Lower leg skin (tissue), 4 donors: ENCODE measurements around the gene LY6G5C. TPM values are rescaled to one million over a fixed set of nuclear protein-coding genes. Genes with fewer than 3 reads are reported as not detected.

Experiments
- DNase-seq, 2 donors: peaks; one replicate each; pipeline ENCODE4 v3.0.0-alpha.2; 2019; ENCODE audit warnings: low spot score in 2 of 2
- H3K4me3 ChIP-seq: fragments of 200-600 bp; sonication (generic); 2 replicates; pipeline ENCODE4 v1.5.1; 2017; ENCODE audit warnings: mild to moderate bottlenecking, low read depth; ENCODE audit not compliant: poor library complexity, severe bottlenecking
- POLR2A ChIP-seq, 2 donors: fragments of 450-650 bp; IDR thresholded peaks; one replicate each; pipeline ENCODE4 v1.6.1; 2016 to 2017; ENCODE audit warnings: antibody characterized with exemption in 2 of 2, mild to moderate bottlenecking in 1 of 2, moderate library complexity in 1 of 2
- WGBS, 2 donors: methylation state at CpG; one replicate each; pipeline ENCODE4 v1.1.5; 2018; 5-methylcytosine and 5-hydroxymethylcytosine counted together
- intact Hi-C: fragments of 100-400 bp; cut with DNase I; formaldehyde crosslinking; loops from one replicate; pipeline ENCODE4 v1.15.0; 2023; ENCODE audit warnings: low total_unique reads
- total RNA-seq, 4 donors: library from RNA; depleted of rRNA; stranded (reverse); fragments of >200 nt; gene quantifications; one replicate each; pipeline ENCODE4 v1.1.0, GENCODE V29; 2016
- TF ChIP-seq, protein P1 (sequence below), 3 donors: fragments of 450-650 bp; IDR thresholded peaks; one replicate each; pipeline ENCODE4 v1.5.1; 2016; ENCODE audit warnings: antibody characterized with exemption in 3 of 3, mild to moderate bottlenecking in 3 of 3, moderate library complexity in 2 of 3

LY6G5C gene, protein sequence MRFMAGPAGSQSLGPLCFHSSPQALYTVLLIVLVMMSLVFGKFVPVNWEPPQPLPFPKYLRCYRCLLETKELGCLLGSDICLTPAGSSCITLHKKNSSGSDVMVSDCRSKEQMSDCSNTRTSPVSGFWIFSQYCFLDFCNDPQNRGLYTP
- total RNA-seq, result 1 to 10 TPM in 1 of 4 donors, not detected in 3; 1.6 TPM

DNA sequence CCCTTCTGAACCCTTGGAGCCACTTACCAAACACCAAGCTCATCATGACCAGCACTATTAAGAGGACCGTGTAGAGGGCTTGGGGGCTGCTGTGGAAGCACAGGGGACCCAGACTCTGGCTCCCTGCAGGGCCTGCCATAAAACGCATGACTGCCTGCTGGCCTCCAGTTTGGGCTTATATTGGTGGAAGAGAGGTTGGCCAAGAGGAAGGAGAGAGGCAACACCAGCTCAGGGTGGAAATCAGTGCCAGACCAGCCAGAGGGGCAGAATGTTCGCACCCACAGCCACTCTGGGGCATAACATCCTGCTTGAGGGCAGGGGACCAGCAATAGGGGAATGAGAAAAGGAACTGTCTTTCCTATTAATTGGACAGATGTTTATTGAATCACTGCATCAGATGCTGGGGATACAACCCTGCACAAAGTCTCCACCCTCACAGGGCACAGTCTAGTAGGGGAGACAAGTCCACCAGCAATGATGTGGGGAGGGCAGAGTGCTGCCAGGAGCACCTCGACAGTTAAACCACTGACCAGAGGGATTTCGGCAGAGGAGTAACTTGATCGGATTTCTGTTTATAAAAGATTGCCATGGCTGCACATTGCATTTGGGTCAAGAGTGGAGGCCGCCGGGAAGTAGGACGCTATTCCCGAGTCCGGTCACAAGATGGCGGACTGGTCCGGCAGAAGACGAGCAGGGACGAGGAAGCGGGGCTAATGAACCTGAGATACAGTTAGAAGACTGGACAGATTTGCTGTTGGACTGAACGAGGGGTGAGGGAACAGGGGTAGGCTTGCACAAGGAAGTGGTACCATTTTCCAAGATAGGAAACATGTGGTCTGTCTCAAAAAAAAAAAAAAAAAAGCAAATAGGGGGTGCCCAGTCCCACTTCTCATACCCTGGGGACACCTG is at the start of gene LY6G5C:
Gene LY6G5C, minus strand, starts transcription at position 842 of the 909 bp plus-strand sequence. Its CDS starts 694 bp downstream, at position 148.
- peak within 1 kb of the TSS; percentile 19 for H3K4me3 ChIP-seq
- WGBS, 2 donors, result 13 to 14% methylated on average over 17 of the region's 17 CpGs
- peak; percentile 86 to 95 for DNase-seq
- intact Hi-C loops, result no loop called here
- TF ChIP-seq POLR2A (IDR thresholded peaks at IDR 0.05), result no peak
- TF ChIP-seq, protein P1, sequence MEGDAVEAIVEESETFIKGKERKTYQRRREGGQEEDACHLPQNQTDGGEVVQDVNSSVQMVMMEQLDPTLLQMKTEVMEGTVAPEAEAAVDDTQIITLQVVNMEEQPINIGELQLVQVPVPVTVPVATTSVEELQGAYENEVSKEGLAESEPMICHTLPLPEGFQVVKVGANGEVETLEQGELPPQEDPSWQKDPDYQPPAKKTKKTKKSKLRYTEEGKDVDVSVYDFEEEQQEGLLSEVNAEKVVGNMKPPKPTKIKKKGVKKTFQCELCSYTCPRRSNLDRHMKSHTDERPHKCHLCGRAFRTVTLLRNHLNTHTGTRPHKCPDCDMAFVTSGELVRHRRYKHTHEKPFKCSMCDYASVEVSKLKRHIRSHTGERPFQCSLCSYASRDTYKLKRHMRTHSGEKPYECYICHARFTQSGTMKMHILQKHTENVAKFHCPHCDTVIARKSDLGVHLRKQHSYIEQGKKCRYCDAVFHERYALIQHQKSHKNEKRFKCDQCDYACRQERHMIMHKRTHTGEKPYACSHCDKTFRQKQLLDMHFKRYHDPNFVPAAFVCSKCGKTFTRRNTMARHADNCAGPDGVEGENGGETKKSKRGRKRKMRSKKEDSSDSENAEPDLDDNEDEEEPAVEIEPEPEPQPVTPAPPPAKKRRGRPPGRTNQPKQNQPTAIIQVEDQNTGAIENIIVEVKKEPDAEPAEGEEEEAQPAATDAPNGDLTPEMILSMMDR (IDR thresholded peaks at IDR 0.05), result peak in 1 of 3 donors; percentile 60

DNA sequence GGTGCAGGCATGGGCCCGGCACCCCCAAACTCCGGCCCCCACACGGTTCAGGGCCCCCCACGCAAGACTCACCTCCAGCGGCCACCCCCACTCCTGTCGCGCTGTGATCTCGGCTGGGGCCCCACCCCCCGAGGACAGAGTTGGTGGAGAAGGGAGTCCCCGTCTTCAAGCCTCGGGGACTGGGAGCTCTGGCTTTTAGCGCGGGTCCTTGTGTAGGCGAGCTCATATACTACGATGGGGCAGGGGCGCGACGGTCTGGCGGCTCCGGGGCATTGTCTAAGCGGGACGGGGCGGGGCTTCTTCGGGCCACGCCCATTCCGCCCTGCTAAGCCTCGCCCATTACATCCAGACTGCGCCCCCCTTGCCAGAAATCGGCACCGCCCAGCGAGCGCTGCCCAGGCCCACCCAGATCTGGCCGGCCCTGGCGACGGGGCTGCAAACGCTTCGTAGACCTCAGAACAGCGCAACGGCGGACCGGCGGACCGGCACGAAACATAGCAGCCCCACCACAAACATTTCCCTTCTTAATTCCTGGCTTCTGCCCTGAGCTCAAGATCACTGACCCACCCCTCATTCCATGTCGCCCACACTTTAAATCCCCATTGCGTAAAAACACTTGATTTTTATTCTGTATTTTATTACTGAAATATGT is 49.2 kb upstream of the LY6G5C start:
- 3 to 13% methylated on average over 15 to 33 of the region's 46 CpGs for WGBS, 2 donors
- H3K4me3 ChIP-seq, result peak overlapping the region; percentile 93
- DNase-seq, result peak; percentile 84 to 98
- TF ChIP-seq, protein P1 (IDR thresholded peaks at IDR 0.05), result no peak
- no peak for TF ChIP-seq POLR2A (IDR thresholded peaks at IDR 0.05)
- intact Hi-C loops, result no loop called here

DNA sequence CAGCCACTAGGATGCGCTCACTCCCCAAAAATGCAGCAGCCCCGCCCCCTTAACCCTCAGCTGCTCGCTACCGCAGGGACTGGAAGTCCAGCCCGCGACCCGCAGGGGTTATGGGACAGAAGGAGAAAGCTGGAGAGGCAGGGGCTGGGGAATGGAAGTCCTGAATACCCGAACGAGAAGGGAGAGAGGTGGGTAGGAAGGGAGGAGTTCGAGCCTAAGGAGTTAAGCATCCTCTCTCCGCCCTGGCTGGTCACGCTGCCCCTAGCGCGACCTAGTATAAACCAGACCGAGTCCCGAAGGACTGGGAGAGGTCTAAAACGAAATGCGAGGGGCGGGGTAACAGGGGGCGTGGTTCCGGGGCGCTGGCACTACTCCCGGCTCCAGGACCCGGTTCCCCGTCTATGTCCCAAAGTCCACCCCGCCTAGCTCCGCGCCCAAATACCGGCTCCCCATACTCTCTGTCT is 48.7 kb upstream of the LY6G5C start:
- intact Hi-C loops, result no loop called here
- peak; percentile 92 to 99 for DNase-seq
- 0% methylated on average over 22 to 29 of the region's 29 CpGs for WGBS, 2 donors
- TF ChIP-seq POLR2A (IDR thresholded peaks at IDR 0.05), result no peak
- TF ChIP-seq, protein P1 (IDR thresholded peaks at IDR 0.05), result peak in 1 of 3 donors; percentile 57
- H3K4me3 ChIP-seq, result peak overlapping the region; percentile 93

DNA sequence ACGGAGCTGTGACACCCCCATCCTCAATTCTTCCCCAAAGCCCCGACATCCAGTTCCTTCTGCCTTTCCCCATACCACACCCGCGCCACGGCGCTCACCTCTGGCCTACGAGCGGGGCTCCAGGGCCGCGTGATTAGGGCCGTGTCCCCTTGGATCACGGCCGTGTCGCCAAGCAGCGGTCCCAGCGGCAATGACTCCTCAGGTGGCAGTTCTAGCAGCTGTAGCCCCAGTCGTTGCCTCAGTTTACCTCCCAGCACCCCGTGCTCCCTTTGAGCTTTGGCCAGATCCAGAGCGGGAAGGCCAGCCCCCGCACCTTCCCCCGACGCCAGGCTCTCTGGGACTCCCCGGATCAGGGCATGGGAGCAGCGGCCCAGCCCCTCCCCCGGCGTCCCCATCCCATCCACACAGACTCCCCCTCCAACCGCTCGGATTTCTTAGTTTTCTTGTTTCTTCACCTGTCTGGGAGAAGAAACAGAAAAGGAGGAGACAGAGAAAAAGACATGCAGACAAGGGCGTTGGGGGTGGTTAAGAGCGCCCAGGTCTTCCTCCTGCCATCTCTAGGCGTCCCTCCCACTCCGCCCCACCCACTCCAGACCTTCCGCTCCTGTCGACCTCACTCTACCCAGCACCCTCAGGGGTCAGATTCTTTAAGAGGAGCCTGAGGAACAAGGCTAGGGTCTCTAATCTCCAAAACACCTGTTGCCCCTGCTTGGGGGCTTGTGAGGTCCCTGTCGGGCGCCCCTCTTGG is 48.1 kb upstream of the LY6G5C start, which contains the start of gene DDAH2:
Gene DDAH2, minus strand, starts transcription at position 533 of the 748 bp plus-strand sequence. Its CDS starts 138 bp downstream, at position 395.
- intact Hi-C loops, result no loop called here
- TF ChIP-seq, protein P1 (IDR thresholded peaks at IDR 0.05), result no peak
- no peak for TF ChIP-seq POLR2A (IDR thresholded peaks at IDR 0.05)
- peak within 1 kb of the TSS; percentile 93 for H3K4me3 ChIP-seq
- 11 to 19% methylated on average over 36 of the region's 36 CpGs for WGBS, 2 donors
- peak; percentile 82 to 91 for DNase-seq
